ENCODE measurements around the gene TMEM219. TPM values are rescaled to one million over a fixed set of nuclear protein-coding genes. Genes with fewer than 3 reads are reported as not detected.

The TMEM219 gene
- total and polyA plus RNA-seq, 9 of the 15 experiments (the other 6 are each of a cell fraction or from before 2014, with no cell fraction given): 35.3 to 62.8 (median 55.5) TPM

DNA sequence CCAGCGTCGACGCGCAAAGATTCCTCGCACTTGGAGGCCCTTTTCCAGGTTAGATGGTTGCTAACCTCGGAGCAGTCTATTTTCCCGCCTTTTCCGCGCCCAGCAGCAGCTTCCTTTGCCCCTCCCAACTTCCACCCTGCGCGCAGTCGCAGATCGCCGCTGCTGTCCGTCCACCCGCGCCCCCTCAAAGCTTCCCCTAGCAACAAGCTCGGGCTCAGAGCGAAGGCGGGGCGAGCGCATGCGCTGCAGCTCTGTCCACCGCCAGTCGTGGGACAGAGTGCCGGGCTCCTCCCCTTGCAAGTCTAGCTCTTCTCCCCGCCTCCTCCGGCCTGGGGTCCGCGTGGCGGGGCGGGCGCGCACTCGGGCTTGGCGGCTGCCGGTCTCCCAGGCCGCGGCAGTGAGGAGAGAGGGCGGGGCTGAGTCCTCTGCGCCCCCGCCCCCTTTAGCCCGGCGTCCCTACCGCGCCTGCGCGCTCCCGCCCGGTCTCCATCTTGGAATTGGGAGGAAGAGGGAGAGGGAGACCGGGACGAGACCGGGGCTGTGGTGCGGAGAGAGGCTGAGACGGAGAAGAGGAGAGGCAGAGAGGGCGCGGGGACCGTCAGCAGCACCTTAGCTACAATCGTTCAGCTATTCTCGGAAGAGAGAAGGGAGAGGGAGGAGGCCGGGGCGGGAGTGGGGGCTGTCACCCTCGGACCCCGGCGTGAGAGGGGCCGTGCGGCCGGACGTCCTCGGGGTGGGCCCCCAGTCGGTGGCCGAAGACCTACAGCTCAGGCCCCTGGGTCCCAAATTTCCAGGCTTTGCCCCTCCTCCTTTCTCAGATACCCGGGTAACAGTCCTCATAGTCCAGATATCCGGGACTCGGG is 11.7 kb downstream of the TMEM219 start, which contains the start of gene TAOK2 (continued):
- no peak for TF ChIP-seq ZNF277 (CRISPR knock-in tag; IDR thresholded peaks at IDR 0.05; ENCODE audit: borderline replicate concordance)
- TF ChIP-seq HSF4 (CRISPR knock-in tag; IDR thresholded peaks at IDR 0.05; ENCODE audit: borderline replicate concordance): no peak
- peak; percentile 78 for TF ChIP-seq KDM5B (IDR thresholded peaks at IDR 0.05; ENCODE audit: insufficient replicate concordance, low read depth, low read length)
- no peak for TF ChIP-seq STAG1 (CRISPR knock-in tag; IDR thresholded peaks at IDR 0.05; ENCODE audit: borderline replicate concordance)
- TF ChIP-seq ZNF644 (tag; IDR thresholded peaks at IDR 0.05; ENCODE audit: low read depth): no peak
- peak; percentile 68; the same call in 1 of the 2 replicates for TF ChIP-seq ELF4 (CRISPR knock-in tag; IDR thresholded peaks at IDR 0.05)
- peak in 1 of 2 experiments; percentile 98; a peak in 2 of 3 replicates for TF ChIP-seq CBX3 (IDR thresholded peaks at IDR 0.05; ENCODE audit: borderline replicate concordance in 1 of 2, low read length in 2 of 2)
- TF ChIP-seq, protein P1, sequence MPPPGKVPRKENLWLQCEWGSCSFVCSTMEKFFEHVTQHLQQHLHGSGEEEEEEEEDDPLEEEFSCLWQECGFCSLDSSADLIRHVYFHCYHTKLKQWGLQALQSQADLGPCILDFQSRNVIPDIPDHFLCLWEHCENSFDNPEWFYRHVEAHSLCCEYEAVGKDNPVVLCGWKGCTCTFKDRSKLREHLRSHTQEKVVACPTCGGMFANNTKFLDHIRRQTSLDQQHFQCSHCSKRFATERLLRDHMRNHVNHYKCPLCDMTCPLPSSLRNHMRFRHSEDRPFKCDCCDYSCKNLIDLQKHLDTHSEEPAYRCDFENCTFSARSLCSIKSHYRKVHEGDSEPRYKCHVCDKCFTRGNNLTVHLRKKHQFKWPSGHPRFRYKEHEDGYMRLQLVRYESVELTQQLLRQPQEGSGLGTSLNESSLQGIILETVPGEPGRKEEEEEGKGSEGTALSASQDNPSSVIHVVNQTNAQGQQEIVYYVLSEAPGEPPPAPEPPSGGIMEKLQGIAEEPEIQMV (tag; conservative IDR thresholded peaks at IDR 0.05; ENCODE audit: low read depth): no peak
- peak; percentile 53 for TF ChIP-seq EP400 (IDR thresholded peaks at IDR 0.05)
- TF ChIP-seq E2F6 (IDR thresholded peaks at IDR 0.05; ENCODE audit: borderline replicate concordance in 1 of 2, extremely low read depth in 1 of 2, insufficient read depth in 1 of 2, insufficient read length in 1 of 2, low read depth in 1 of 2, low read length in 1 of 2, poor library complexity in 1 of 2, severe bottlenecking in 1 of 2): peak; percentile 99 to 100
- no peak for TF ChIP-seq NCOA2 (IDR thresholded peaks at IDR 0.05; ENCODE audit: partially characterized antibody in 2 of 2)
- TF ChIP-seq TSC22D4 (tag; IDR thresholded peaks at IDR 0.05): no peak
- TF ChIP-seq ETS1 (conservative IDR thresholded peaks at IDR 0.05; ENCODE audit: control insufficient read depth, low read depth, low read length): no peak
- no peak for TF ChIP-seq ZNF140 (CRISPR knock-in tag; IDR thresholded peaks at IDR 0.05)
- TF ChIP-seq GABPB2 (CRISPR knock-in tag; conservative IDR thresholded peaks at IDR 0.05): no peak
- no peak for TF ChIP-seq SRSF7 (optimal IDR thresholded peaks at IDR 0.05; ENCODE audit: low read depth, low read length)
- TF ChIP-seq, protein P2, sequence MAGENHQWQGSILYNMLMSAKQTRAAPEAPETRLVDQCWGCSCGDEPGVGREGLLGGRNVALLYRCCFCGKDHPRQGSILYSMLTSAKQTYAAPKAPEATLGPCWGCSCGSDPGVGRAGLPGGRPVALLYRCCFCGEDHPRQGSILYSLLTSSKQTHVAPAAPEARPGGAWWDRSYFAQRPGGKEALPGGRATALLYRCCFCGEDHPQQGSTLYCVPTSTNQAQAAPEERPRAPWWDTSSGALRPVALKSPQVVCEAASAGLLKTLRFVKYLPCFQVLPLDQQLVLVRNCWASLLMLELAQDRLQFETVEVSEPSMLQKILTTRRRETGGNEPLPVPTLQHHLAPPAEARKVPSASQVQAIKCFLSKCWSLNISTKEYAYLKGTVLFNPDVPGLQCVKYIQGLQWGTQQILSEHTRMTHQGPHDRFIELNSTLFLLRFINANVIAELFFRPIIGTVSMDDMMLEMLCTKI (IDR thresholded peaks at IDR 0.05; ENCODE audit: partially characterized antibody): no peak
- TF ChIP-seq JUND (IDR thresholded peaks at IDR 0.05; ENCODE audit: borderline replicate concordance, low read depth, low read length): no peak
- TF ChIP-seq JUND (tag; IDR thresholded peaks at IDR 0.05; ENCODE audit: borderline replicate concordance, low read depth, low read length): no peak
